SK-N-SH treated with all-trans-retinoic acid at 6 μM for 48 hours (cell line): ENCODE data around the gene CRAMP1.

Source experiments
- ATAC-seq: fragments of 200-7000 bp; cut with Tn5 transposase; 3 replicates; pipeline ENCODE4 v1.9.1; 2020; ENCODE audit warnings: mild to moderate bottlenecking, moderate library complexity
- ARNTL ChIP-seq: fragments of 450-650 bp; formaldehyde crosslinking; IDR thresholded peaks from 2 replicates; pipeline ENCODE4 v1.5.0; 2020; ENCODE audit warnings: low read depth, mild to moderate bottlenecking, moderate library complexity, borderline replicate concordance
- CREB5 ChIP-seq: fragments of 250-450 bp; sonication (Bioruptor Pico); IDR thresholded peaks from 2 replicates; pipeline ENCODE4 v1.5.1; 2020; ENCODE audit warnings: low read depth, mild to moderate bottlenecking, moderate library complexity
- CSDC2 ChIP-seq: fragments of 250-450 bp; sonication (Bioruptor Pico); IDR thresholded peaks from 2 replicates; pipeline ENCODE4 v1.5.0; 2020; ENCODE audit warnings: mild to moderate bottlenecking, moderate library complexity
- ESRRG ChIP-seq: fragments of 250-450 bp; sonication (Bioruptor Pico); IDR thresholded peaks from 2 replicates; pipeline ENCODE4 v1.6.1; 2021; ENCODE audit warnings: mild to moderate bottlenecking
- GLIS3 ChIP-seq: fragments of 250-450 bp; sonication (Bioruptor Pico); IDR thresholded peaks from 2 replicates; pipeline ENCODE4 v1.5.0; 2020; ENCODE audit warnings: mild to moderate bottlenecking, moderate library complexity
- ISL1 ChIP-seq: fragments of 250-450 bp; sonication (Bioruptor Pico); IDR thresholded peaks from 2 replicates; pipeline ENCODE4 v2.1.2; 2022; ENCODE audit warnings: mild to moderate bottlenecking, moderate library complexity
- OSR1 ChIP-seq: fragments of 250-450 bp; sonication (Bioruptor Pico); IDR thresholded peaks from 2 replicates; pipeline ENCODE4 v1.8.0; 2022; ENCODE audit warnings: moderate library complexity, mild to moderate bottlenecking, inconsistent platforms
- PATZ1 ChIP-seq: fragments of 250-450 bp; sonication (Bioruptor Pico); IDR thresholded peaks from 2 replicates; pipeline ENCODE4 v1.8.0; 2020; ENCODE audit warnings: mild to moderate bottlenecking, moderate library complexity, borderline replicate concordance
- PPARA ChIP-seq: fragments of 250-450 bp; sonication (Bioruptor Pico); IDR thresholded peaks from 2 replicates; pipeline ENCODE4 v1.5.0; 2020; ENCODE audit warnings: mild to moderate bottlenecking, borderline replicate concordance
- RARB ChIP-seq: fragments of 250-450 bp; sonication (Bioruptor Pico); IDR thresholded peaks from 2 replicates; pipeline ENCODE4 v1.8.0; 2021; ENCODE audit warnings: mild to moderate bottlenecking, moderate library complexity
- SNAI2 ChIP-seq: fragments of 250-450 bp; sonication (Bioruptor Pico); IDR thresholded peaks from 2 replicates; pipeline ENCODE4 v1.5.0; 2020; ENCODE audit warnings: mild to moderate bottlenecking, moderate library complexity
- TCF4 ChIP-seq: fragments of 250-450 bp; sonication (Bioruptor Pico); IDR thresholded peaks from 2 replicates; pipeline ENCODE4 v1.8.0; 2021; ENCODE audit warnings: mild to moderate bottlenecking, moderate library complexity, borderline replicate concordance
- TOX ChIP-seq: fragments of 250-450 bp; sonication (Bioruptor Pico); IDR thresholded peaks from 2 replicates; pipeline ENCODE4 v1.8.0; 2021; ENCODE audit warnings: mild to moderate bottlenecking, moderate library complexity, borderline replicate concordance
- TSHZ2 ChIP-seq: fragments of 250-450 bp; sonication (Bioruptor Pico); IDR thresholded peaks from 2 replicates; pipeline ENCODE4 v1.5.0; 2020; ENCODE audit warnings: mild to moderate bottlenecking, moderate library complexity
- ZC3H10 ChIP-seq: fragments of 250-450 bp; sonication (Bioruptor Pico); IDR thresholded peaks from 2 replicates; pipeline ENCODE4 v1.5.1; 2021; ENCODE audit warnings: mild to moderate bottlenecking, moderate library complexity
- ZFP3 ChIP-seq: fragments of 250-450 bp; sonication (Bioruptor Pico); IDR thresholded peaks from 2 replicates; pipeline ENCODE4 v1.5.0; 2020; ENCODE audit warnings: mild to moderate bottlenecking, moderate library complexity
- ZFP30 ChIP-seq: fragments of 450-650 bp; formaldehyde crosslinking; IDR thresholded peaks from 2 replicates; pipeline ENCODE4 v1.5.0; 2022; ENCODE audit warnings: mild to moderate bottlenecking, moderate library complexity
- ZNF565 ChIP-seq: fragments of 450-650 bp; formaldehyde crosslinking; conservative IDR thresholded peaks from 2 replicates; pipeline ENCODE4 v1.5.0; 2020; ENCODE audit warnings: low read depth, mild to moderate bottlenecking, moderate library complexity
- ZNF70 ChIP-seq: fragments of 450-650 bp; formaldehyde crosslinking; IDR thresholded peaks from 2 replicates; pipeline ENCODE4 v1.5.0; 2020; ENCODE audit warnings: mild to moderate bottlenecking, moderate library complexity
- ZNF8 ChIP-seq: fragments of 450-650 bp; formaldehyde crosslinking; IDR thresholded peaks from 2 replicates; pipeline ENCODE4 v1.5.0; 2020; ENCODE audit warnings: mild to moderate bottlenecking, moderate library complexity

The CRAMP1 gene

GRCh38 chr16:1596516-1596915 lies 15.6 kb upstream of the CRAMP1 start:
- TF ChIP-seq ARNTL (CRISPR knock-in tag) (no peak), TSHZ2 (CRISPR knock-in tag) (no peak), ZNF70 (CRISPR knock-in tag) (no peak), CSDC2 (CRISPR knock-in tag) (no peak), GLIS3 (CRISPR knock-in tag) (no peak), TCF4 (CRISPR knock-in tag) (no peak), PPARA (CRISPR knock-in tag) (no peak), ESRRG (no peak), RARB (CRISPR knock-in tag) (no peak), PATZ1 (CRISPR knock-in tag) (no peak), ZNF565 (no peak), ZNF8 (CRISPR knock-in tag) (no peak)
- no peak for ATAC-seq

- TF ChIP-seq ESRRG = no peak
- ATAC-seq = no peak
These were observed 15.0 kb upstream of the CRAMP1 start for GRCh38 chr16:1597154-1597553.

GRCh38 chr16:1601031-1601430 lies 11.1 kb upstream of the CRAMP1 start:
- no peak for TF ChIP-seq PATZ1 (CRISPR knock-in tag)
- ATAC-seq = no peak

GRCh38 chr16:1601489-1601888 lies 10.7 kb upstream of the CRAMP1 start:
- TF ChIP-seq RARB (CRISPR knock-in tag) = no peak
- TF ChIP-seq OSR1 (CRISPR knock-in tag) = no peak
- no peak for TF ChIP-seq ZC3H10 (CRISPR knock-in tag)
- no peak for TF ChIP-seq ZFP30
- TF ChIP-seq ISL1 (CRISPR knock-in tag) = no peak
- no peak for TF ChIP-seq GLIS3 (CRISPR knock-in tag)
- no peak for TF ChIP-seq SNAI2 (CRISPR knock-in tag)
- no peak for TF ChIP-seq PATZ1 (CRISPR knock-in tag)
- no peak for TF ChIP-seq TOX (CRISPR knock-in tag)
- no peak for TF ChIP-seq ZNF565
- no peak for TF ChIP-seq ZNF8 (CRISPR knock-in tag)
- TF ChIP-seq ZFP3 (CRISPR knock-in tag) = no peak
- TF ChIP-seq CREB5 (CRISPR knock-in tag) = no peak
- no peak for TF ChIP-seq ZNF70 (CRISPR knock-in tag)
- no peak for TF ChIP-seq CSDC2 (CRISPR knock-in tag)
- no peak for TF ChIP-seq TSHZ2 (CRISPR knock-in tag)
- no peak for TF ChIP-seq ARNTL (CRISPR knock-in tag)
- ATAC-seq = no peak
